ENCODE measurements around the gene IRF8. TPM values are rescaled to one million over a fixed set of nuclear protein-coding genes. Genes with fewer than 3 reads are reported as not detected.

The IRF8 gene
- total RNA-seq, 1 donor from 2014 or later = 3.5 TPM

- no peak for DNase-seq
- intact Hi-C loops (cut with micrococcal nuclease) = no loop called here
- ATAC-seq = no peak
These were observed 48.5 kb downstream of the IRF8 start for GRCh38 chr16:85947230-85948137.

GRCh38 chr16:85948138-85948509 is 49.2 kb downstream of the IRF8 start:
- ATAC-seq = no peak

GRCh38 chr16:85948616-85949265 is 49.8 kb downstream of the IRF8 start:
- ATAC-seq (no peak), DNase-seq (no peak)
- intact Hi-C loops (cut with micrococcal nuclease) = no loop called here

More at GRCh38 chr16:85948138-85948509, 49.2 kb downstream of the IRF8 start:
- DNase-seq = no peak
- intact Hi-C loops (cut with micrococcal nuclease) = no loop called here

DNA sequence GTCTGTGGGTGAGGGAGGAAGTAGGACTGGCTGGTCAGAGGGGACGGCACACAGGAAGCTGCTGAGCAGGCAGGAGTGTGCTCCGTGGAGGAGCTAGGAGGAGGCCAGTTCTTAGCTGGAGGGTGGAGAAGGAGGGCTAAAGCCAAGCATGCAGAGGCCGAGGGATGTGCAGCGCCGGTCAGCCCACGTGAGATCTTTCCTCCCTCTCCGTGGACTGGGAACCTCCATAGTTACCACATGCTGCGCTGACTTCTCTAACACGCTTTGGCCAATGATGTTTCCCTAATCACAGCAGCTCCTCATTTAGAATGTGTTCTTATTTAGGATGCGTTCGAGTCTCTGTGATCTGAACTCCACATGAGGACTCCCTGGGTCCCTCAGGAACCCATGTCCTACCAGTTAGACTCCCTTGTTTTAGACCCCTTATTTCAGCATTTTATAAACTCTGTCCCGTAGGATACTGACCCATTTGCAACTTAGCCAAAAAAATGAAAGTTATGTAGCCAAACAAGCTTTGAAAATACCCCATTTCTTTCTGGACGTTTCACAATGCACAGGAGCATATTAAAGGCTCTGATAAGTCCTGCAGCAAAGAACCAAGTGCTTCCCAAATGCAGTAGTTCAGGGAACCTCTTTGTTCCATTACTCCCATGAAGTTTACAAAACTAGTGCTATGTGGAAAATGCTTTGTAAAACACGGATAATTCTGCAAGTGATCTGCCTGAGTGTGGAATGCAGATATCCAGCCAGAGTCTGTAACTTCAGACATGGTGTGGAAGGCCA is 51.4 kb downstream of the IRF8 start:
- ATAC-seq (no peak), DNase-seq (no peak)
- intact Hi-C loops (cut with micrococcal nuclease) = no loop called here

DNA sequence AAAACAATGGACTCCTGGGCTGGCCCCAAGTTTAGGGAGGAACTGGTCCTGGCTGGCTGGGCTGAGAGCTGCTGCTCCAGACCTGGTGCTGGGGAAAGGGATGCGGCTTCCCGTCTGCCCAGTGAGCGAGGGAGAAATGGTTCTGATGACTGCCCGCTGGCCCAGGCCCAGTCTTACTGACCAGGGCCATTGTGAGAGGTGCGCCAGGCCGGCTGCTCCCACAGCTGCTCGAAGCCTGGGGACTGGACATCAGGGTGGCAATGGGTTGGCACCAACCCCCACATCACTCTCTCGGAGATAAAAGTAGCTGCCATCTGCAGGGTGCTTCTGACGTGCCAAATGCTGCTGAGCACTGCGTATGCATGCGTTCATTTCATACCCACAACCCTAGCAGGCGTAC is 53.2 kb downstream of the IRF8 start:
- ATAC-seq (no peak), DNase-seq (no peak)
- intact Hi-C loops (cut with micrococcal nuclease) = no loop called here

- intact Hi-C loops (cut with micrococcal nuclease) = no loop called here
- DNase-seq (no peak), ATAC-seq (no peak)
These were observed 53.8 kb downstream of the IRF8 start for GRCh38 chr16:85952811-85953210.

- intact Hi-C loops (cut with micrococcal nuclease) = no loop called here
- DNase-seq (no peak), ATAC-seq (no peak)
These were observed 56.1 kb downstream of the IRF8 start for GRCh38 chr16:85954927-85955519.

GRCh38 chr16:85955566-85955965 is 56.6 kb downstream of the IRF8 start:
- intact Hi-C loops (cut with micrococcal nuclease) = no loop called here
- no peak for DNase-seq
- ATAC-seq = no peak

DNA sequence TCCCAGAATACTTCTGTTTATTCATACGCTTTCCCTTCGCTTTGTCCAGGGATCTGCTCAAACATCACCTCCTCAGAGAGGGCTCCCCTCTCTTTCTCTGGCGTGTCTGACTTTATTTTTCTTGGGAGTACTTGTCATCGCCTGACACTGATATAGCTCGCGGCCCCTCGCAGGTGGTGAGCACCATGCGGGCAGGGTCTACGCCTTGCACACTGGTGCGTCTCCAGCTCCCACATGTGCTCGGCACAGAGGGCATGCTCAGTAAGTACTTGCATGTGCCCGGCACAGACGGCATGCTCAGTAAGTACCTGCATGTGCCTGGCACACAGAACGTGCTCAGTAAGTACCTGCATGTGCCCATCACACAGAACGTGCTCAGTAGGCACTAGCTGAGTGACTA is 57.5 kb downstream of the IRF8 start:
- ATAC-seq (no peak), DNase-seq (no peak)
- intact Hi-C loops (cut with micrococcal nuclease) = no loop called here

DNA sequence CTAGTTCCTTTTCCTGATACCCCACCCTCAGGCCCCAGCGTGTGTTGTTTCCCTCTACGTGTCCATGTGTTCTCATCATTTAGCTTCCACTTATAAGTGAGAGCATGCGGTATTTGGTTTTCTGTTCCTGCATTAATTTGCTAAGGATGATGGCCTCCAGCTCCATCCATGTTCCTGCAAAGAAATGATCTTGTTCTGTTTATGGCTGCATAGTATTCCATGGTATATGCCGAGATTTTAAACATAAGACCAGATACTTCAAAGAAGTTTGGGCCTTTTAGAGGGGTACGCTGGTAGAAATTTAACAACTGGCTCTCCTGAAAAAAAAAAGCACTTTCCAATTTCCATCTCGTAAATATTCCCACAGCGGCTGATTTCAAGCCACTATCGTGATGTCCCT is 59.8 kb downstream of the IRF8 start:
- no peak for DNase-seq
- ATAC-seq = no peak
- intact Hi-C loops (cut with micrococcal nuclease) = no loop called here

DNA sequence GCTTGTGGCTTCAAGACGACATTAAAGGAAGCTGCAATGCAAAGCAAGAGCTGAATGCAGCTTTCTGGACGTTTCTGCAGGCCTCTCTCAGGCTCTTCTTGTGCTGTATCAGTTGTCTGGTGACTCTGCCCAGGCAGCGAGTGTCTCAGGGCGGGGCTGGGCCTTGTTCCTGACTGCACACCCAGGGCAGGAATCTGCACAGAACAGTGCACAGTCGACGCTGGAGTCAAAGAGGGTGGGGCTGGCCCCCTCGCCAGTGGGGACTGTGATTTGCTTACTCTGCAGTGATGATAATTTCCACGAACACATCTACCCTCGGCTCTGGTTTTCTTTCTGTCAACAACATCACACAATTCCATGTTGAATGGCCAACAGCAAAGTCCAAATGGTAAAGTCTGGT is 60.7 kb downstream of the IRF8 start:
- ATAC-seq = peak; percentile 69
- intact Hi-C loops (cut with micrococcal nuclease) = no loop called here
- DNase-seq = peak; percentile 61

GRCh38 chr16:85960486-85961046 is 61.6 kb downstream of the IRF8 start:
- ATAC-seq (peak; percentile 55), DNase-seq (no peak)
- intact Hi-C loops (cut with micrococcal nuclease) = no loop called here

DNA sequence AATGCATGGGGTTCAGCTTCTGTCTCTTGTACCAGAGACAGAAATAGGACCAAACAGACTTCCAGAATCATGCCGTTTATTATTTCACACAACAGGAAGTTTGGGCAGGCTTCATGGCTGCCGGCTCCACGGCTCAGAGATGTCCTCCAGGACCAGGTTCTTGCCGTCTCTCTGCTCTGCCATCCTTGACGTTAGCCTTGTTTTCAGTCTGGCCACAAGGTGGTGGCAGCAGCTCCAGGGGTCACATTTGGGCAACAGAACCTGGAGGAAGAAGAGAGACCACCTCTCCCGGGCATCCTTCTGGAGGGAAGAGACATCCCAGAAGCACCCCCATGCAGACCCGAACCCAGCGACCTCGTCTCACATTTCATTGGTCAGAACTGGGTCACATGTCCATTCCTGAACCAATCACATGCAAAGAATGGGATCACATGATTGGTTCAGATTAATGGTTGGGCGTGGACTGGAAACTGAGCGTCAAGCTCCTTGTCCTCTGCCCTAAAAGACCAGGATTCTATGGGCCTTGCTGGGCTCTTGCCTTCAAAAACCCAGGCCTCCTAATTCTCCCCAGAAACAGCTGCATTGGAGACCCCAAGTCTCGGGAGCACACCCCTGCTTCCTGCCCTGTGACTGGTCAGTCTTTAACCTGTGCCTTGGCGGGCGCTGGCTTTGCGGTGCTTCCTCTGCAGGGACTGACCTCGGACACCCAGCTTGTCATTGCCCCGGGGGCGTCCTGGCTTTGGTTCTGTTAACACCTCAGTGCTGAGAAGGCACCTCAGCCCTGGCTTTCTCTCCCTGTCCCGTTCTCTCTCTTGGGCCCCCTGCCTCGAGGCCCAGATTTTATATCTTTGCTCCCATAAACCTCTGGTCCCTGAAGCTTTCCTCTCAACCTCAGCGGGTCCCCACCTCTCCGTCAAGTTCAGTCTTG is 63.3 kb downstream of the IRF8 start:
- no peak for ATAC-seq

DNA sequence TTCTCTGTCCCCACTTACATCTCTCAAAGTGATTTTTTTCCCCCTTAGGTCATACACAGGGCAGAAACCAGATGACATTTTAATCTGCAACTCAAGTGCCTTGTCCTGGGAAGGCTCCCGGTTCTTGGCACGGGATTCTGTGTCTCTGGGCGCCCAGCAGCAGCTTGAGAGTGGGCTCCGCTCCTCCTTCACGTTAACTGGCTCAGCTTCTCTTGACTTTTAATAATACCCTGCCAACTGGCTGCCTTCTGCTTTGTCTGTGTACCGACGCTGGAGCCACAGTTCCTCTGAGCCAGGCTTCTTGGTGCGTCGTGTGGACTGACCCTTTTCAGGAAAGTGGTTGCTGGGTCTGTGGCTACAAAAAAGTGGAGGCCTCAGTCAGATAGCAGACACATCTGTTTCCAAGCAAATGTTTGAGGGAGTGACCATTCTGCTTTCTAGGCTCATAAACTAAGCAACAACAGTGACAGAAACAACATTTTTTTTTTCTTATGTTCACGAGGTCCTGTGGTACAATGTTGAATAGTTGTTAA is 64.9 kb downstream of the IRF8 start:
- intact Hi-C loops (cut with micrococcal nuclease) = no loop called here
- DNase-seq (peak; percentile 82), ATAC-seq (peak; percentile 89)

More for the DNA sequence above, 63.3 kb downstream of the IRF8 start:
- intact Hi-C loops (cut with micrococcal nuclease) = no loop called here
- no peak for DNase-seq

DNA sequence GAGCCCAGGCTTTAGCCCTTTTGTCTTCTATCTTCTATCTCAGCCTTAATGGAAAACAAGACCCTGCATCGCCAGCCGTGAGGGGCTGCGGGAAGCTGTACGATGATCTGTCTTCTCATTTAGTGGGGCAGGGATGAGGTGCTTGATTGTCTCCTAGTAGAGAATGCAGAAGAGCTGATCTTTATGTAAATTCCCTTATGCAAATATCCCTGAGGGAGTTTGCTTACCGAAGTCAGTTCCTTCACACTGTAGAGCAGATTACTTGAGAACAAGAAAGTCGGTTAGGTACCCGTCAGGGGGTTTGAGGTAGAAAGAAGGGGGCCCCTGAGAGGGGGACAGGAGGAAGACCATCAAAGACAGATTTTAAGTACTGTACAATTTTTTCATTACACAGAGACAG is 66.2 kb downstream of the IRF8 start:
- intact Hi-C loops (cut with micrococcal nuclease) = no loop called here
- DNase-seq = no peak

DNA sequence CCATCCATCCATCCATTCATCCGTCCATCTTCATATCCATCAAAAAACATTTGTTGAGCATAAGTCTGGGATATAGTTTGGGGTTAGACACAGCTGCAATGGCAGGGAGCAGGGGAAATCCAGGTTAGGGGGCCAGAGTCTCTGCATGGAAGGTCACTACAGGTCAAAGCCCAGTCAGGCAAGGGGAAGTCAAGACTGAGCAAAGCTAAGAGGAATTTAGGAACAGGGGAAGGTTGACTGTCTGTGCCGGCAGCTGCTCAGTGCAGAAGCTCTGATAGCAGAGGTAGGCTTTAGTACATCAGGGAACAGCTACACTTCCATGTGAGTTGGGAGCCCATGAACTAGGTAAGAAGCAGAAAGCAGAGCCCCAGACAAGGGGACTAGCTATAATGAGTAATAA is 68.1 kb downstream of the IRF8 start:
- intact Hi-C loops (cut with micrococcal nuclease) = no loop called here
- DNase-seq (no peak), ATAC-seq (no peak)

More for the DNA sequence above, 66.2 kb downstream of the IRF8 start:
- no peak for ATAC-seq

GRCh38 chr16:85968041-85968920 is 69.3 kb downstream of the IRF8 start:
- intact Hi-C loops (cut with micrococcal nuclease) = no loop called here
- DNase-seq (no peak), ATAC-seq (no peak)
